HG02938 (cell line): Measurements from ENCODE around the gene FSIP1.

Experiments used
- ATAC-seq: cut with Tn5 transposase; IDR thresholded peaks from one replicate; pipeline ENCODE4 v1.9.1; 2021; ENCODE audit warnings: mild to moderate bottlenecking, moderate library complexity; ENCODE audit not compliant: unreplicated experiment

The FSIP1 gene

DNA sequence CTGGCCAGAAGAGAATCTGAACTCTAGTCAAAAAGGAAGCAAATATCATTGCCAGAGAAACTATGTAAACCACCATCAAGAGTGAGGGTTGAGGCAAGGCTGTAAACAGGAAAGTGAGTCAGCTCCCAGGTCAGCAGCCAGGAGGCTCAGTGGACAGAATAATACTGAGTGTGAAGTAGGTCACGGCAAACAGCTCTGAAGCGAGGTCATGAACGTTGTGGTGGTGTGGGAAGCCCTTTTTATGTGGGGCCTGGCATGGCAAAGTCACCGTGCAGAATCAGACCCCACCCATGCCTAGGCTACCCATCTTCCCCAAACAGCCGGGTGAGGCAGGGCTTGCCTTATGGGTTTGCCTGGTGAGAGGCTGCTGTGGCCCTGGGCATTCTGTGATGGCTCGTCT is 157.8 kb downstream of the FSIP1 start:
- ATAC-seq = no peak

DNA sequence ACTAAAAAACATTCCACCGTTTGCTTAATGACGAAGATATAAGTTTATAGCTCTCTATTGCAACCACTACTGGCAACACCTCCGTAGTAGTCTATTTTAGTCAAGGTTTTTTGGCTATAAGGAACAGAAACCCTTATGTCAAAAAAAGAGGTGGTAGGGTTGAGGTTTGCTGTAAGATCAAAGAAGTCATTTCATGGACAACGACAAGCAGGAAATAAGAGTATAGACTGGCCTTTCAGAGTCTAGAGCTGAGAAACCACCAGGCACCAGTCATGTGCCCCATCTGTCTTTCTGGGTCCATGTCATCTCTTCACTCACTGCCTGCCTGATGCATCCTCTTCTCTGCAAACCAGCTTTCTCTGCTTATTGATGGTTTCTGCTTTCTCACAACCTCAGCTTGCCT is 159.1 kb downstream of the FSIP1 start:
- peak; percentile 93 for ATAC-seq

DNA sequence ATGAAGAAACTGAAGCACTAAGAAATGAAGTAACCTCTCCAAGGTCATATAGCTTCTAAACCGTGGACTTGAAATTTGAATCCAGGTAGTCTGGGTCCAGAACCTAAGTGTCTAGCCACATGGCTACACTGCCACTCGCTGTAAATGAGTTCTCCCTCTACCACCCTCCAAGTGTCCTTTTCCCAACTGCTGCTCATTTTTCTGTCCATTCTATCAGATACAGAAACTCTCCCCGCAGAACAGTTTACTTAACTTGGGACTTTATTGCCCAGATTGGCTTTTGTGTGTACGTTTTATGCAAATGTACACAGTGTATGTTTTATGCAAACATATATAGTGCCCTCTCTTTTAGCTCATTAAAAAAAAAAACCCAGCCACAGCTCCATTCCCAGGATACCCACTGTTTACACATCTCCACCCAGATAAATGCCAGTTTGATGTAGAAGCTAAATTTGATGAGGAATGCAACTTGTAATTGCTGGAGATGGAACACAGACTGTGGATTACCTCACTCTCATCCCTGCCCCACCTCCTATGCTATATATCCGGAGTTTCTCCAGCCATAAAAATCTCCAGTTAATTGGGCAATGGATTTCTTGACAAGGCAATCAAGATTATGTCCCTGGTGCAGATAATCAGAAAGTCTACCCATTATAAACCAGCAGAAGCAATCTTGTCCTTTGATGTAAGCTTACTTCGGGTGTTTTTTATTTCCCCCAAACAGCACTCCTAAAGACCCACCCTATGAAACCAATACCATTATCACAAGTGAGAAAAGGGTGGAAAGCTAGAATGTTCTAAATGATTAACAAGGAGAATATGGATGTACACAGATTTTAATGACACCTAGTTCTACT is 159.8 kb downstream of the FSIP1 start:
- no peak for ATAC-seq

DNA sequence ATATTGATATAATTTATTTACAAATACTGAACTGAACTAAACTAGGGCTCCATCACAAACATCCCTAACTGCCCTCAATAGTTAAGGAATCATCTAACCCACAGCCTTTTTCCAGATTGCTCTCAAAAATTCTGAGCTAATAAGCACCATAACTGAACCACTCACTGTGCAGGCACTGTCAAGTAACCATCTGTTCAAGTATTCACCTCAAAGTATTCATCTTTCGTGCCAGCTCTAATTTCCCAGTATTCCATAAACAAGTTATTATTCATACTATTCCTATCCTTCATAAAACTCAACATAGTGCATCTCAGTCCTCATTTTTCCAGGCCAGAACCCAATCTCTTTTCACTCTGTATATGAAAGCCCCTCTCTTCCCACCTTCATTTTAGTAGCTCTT is 160.7 kb downstream of the FSIP1 start:
- no peak for ATAC-seq

DNA sequence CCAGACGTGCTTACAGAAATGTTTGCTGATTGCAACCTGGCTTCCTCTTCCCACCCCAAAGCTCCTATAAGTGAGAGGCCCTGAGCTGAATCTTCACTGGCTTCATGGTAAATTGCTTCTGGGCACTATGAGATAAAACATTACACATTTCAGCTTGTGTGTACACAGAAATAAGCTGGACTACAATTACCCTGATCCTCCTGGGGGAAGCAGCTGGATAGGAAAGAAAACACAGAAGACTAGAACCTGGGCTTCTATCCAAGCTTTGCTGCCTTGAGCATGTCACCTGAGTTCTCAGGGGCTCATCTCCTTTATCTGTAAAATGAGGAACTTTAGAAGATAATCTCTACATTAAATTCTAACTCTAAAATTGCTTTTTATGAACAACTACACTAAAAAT is 161.4 kb downstream of the FSIP1 start:
- no peak for ATAC-seq

DNA sequence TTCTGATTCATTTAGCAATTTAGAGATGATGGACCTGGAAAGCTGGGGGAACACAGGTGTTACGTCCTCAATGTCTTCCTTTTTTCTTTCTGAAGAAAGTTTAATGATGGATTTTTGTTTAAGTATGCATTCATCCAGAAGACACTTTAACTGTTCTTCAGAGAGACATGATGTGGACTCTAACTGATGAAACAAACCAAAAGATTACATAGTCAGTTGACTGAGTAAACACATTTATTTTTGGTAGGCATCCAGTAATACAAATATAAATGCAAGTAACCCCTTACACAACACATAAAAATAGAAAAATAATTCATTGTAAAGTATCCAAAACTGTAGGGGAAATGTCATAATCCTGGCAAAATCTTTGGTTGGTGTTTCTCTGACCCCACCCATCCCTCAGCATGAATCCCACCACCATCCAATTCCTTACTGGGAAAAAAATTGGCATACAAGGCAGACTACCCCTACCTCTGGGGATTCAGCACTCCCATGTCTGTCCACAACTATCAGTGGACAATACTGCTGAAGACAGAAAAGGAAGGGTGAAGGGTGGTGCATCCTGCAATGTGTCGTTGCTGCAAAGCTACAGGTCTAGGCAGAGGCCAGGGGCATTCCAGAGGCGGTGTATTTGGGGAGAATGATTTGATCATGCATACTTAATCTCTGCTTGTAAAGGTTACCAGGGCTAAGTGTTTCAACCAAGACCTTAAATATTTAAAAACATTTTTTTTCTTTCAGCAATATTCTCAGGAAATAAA is 164.4 kb downstream of the FSIP1 start:
- no peak for ATAC-seq

DNA sequence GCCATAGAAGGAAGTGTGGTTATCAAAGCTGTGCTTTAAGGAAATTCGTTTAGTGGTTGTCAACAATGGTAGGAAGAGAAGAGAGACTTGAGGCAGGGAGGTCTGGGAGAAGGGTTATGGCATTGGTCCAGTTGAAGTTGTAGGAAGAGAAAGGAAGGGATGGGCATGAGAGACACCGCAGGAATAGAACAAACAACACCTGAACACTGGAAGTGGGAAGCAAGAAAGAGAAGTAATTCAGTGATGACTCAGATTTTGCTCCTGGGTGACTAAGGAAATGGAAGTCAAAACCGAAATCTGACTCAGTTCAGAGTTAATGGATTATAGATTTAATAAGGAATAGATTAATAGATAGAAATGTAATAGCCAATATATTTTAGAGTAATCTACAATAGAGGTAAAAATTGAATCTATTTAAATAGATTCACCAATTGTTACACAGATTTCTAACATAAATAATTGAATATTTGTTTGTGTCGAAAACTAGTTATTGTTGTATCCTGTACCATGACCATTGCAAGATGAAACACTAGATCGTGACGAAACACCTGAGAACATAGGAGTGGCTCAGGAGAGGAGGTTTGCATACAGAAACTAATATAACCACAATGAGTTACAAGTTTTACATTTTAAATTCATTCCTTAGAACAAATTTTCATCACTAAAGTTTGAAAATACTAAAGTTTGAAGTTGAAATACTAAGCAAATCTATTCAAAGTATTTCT is 165.7 kb downstream of the FSIP1 start:
- ATAC-seq = no peak

DNA sequence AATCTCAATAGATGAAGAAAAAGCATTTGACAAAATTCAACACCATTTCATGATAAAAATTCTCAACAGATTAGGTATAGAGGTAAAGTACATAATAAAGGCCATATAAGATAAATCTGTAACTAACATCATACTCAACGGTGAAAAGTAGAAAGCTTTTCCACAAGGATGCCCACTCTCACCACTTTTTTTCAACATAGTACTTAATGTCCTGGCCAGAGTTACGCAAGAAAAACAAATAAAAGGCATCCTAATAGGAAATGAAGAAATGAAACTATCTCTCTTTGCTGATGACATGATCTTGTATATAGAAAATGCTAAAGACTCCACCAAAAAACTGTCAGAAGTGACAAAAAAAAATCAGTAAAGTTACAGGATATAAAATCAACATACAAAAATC is 168.8 kb downstream of the FSIP1 start:
- ATAC-seq = no peak

DNA sequence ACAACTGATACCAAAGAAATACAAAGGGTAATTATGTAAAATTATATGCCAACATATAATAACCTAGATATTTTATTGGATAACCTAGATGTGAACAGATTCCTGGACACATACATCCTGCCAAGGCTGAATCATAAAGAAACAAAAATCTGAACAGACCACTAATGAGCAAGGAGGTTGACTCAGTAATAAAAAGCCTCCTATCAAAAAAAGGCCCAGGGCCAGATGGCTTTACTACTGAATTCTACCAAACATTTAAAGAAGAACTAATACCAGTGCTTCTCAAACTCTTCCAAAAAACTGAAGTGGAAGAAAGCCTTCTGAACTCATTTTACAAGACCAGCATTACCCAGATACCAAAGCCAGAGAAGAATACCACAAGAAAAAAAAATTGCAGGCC is 169.4 kb downstream of the FSIP1 start:
- no peak for ATAC-seq

DNA sequence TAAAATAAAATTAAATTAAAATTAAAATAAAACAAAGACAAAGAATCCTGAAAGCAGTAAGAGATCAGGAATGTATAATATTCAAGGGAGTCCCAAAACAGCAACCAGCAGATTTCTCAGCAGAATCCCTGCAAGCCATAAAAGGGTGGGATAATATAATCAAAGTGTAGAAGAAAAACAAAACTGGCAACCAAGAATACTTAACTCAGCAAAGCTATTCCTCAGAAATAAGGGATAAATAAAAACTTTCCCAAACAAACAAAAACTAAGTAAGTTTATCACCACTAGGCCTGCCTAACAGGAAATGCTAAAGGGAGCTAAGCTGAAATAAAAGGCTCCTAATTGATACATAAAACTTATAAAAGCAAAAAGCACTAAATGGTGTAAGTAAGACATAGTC is 172.0 kb downstream of the FSIP1 start:
- ATAC-seq = no peak

DNA sequence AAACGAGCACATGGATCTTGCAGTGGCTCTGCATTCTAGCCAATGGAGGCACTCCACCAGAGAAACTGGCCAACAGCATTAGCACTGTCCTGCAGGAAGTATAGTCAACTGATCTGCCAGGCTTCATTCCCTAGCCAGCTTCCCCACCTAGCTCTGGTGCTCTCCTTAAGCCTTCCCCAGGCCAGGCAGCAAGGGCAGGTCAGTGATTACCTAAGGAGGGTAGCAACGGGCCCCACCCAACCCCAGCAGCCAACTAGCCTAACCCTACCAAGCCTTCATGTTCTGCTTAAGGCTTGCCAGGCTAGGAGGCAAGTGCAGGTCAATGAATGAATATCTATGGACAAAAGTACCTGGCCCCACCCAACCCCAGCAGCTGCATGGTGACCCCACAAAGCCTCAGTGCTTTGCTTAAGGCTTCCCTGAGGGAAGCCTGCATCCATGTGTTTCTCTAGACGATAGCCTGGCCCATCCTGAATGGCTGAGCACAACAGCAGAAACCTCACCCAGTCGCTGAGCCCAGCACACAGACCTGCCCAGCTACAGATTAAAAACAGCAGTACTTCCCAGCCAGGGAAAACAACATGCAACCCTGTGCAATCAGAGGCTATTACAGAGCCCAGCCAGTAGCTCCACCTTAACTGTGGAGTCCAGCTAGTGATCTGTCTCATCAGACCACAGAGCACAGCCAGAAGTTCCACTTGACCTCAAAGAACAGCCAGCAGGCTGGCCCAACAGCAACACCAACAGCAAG is 173.3 kb downstream of the FSIP1 start:
- no peak for ATAC-seq

DNA sequence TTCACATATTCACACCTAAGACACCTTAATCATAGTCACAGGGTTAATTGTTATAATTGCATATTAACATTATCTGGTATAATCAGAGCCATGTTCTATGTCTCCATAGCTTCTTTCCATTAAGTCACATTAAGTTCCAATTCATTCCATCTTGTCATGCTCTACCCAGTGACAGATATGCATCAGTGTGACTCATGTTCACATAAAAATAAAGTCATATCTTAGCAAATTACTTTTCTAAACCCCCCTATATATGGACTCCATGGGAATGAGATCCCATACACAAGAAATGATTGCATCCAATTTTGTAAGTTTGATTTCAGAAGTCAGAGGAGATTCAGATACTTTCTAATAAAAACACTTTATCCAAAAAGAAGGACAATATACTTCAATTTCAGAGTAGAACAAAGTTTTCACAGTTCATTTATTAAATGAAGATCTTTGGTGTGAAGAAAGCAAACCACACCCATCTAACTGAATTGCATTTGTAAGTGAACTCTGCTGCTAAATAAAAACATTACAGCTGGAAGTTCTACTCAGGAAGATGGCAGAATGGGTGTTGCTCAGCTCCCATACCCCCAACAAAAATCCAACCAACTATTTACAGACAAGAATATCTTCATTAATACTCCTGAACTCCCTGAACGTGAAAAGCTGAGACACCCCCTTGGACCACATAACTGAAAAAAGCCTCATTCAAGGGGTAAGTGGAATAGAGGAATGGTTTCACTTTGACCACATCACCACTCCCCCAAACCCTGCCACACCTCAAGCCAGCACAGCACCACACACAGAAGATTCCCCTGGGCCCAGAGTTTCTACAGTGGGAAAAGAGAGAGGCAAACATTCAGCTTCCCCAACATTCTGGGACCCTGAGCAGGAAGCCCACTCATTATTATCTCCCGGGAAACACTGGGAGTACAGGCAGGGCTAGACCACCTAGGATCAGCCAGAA is 174.2 kb downstream of the FSIP1 start:
- no peak for ATAC-seq

DNA sequence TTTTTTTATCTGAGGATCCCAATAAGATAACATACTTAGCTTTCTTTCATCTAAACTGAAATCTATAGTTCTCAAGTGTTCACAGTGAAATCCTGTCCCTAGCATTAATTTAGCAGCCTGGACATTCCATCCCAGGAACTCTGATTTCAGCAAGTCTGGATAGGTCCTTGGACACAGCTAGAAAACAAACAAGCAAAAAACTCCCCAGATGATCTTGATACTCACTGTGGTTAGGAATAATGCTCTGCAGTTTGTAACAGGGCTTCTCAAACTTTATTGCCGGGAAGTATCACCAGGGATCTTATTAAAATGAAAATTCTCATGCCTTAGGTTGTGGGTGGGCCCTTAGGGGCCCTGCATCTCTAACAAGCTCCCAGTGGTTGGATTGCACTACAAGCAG is 177.5 kb downstream of the FSIP1 start:
- no peak for ATAC-seq

DNA sequence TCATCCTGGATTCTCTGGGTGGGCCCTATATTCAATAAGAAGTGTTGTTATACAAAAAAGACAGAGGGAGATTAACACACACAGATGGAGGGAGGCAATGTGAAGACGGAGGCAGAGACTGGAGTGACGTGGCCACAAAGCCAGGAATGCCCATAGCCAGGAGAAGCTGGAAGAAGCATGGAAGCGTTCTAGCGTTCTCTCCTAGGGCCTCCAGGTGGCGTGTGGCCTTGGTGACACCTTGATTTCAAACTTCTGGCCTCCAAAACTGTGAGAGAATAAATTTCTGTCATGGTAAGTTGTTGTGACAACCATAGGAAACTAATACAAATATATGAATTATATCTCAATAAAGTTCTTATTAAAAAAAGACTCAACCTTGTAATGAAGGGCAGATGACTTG is 180.5 kb downstream of the FSIP1 start:
- ATAC-seq = no peak

DNA sequence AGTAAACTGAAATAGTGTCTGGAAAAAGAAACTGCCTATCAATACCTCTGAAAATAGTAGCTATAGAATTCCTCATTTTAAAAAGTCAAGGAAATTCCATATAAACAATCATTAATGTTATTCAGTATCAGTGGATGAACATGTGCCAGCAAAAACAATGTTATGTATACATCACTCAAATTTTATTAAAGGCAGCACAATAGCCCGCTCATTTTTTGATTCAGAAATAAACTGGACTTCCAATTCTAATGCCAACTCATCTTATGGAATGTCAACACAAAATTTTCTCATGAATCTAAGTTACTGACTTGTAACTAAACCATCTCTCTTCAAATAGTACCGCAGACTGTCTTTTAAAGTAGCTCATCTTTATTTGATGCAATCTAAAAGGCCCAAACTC is 182.8 kb downstream of the FSIP1 start:
- ATAC-seq = no peak

DNA sequence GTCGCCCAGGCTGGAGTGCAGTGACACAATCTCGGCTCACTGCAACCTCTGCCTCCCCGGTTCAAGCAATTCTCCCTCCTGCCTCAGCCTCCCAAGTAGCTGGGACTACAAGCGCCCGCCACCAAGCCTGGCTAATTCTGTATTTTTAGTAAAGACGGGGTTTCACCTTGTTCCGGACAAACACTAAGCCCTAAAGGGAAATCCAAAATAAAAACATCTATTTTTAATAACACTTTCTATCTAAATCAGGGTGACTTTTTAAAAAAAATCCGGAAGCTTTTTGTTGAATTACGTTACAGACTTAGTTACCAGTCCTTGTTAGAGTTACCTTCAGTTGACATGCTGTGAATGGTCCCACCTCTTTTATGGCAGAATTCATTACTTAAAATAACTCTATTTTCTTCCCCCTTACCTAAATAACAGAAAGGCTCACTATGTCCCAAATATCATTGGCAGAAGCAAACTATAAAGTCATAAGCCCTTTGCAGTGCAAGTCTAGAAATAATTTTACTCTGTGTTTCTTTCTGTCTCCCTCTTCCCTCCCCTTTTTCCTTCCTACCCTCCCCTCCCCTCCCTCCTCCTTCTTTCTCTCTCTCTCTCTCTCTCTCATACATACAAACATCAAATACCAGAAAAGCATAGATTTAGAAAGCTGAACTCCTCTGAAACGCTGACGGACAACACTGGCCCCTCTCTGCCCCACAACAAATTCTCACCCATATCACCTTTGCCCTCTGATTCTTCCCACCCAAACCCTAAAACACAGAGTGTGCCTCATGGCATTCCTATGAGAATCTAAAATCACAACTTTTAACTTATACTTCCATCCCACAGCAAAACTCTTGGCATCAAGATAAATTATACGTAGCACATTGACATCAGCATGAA is 183.4 kb downstream of the FSIP1 start:
- ATAC-seq = no peak

DNA sequence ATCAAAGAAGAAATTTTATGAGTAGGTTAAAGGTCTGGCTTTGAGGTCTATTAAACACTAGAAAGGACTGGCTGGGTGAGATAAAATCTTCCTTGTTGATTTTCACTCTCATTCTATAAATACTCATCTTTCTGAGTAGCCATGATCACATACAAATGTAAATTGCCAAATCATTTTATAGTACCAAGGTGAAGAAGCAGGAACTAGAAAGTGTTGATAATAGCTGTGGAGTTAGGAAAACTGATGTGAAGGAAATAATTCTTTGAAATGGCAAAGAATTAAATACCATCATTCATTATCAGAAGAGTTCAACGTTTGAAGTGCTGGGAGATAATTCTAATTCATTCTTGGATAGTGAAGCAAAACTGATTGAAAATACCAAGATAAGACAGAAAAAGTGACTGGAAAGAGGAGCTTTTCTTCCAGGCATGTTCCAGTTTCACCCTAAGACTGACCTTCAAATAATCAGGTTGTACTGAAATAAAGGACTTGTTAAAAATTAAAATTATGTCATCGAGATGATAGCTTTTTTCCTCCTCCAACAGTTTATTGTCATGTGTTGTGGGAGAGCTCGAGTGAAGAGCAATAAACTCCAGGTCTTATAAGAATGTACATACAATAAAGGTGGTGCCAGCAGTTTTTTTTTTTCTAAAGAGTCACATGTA is 184.3 kb downstream of the FSIP1 start:
- ATAC-seq = no peak

DNA sequence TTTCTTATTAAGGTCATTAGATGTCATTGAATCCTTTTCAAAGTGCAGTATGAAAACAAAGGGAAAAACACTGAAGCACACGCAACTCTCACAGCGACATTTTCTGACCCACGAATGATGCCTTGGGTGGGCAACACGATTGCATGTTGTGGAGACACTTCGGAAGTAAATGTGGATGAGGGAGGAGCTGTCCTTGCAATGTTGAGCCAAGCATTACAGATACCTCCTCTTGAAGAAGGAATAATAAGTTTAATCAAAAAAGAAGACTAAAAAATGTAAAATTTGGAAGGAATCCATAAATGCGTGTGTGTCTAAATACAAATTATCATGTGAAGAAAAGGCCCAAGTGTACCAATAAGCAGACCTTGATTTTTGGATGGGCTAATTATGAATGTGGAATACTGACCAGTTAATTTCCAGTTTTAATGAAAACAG is 184.9 kb downstream of the FSIP1 start:
- no peak for ATAC-seq
